Measurements from ENCODE around the gene CDC42BPG. TPM values are rescaled to one million over a fixed set of nuclear protein-coding genes. Genes with fewer than 3 reads are reported as not detected.

CDC42BPG gene
- total RNA-seq, 1 experiment from 2014 or later = 24.9 TPM

- H3K4me2 ChIP-seq (ENCODE audit: insufficient read depth, insufficient read length, low read length) = no peak overlapping the region
- no peak overlapping the region for H3K4ac ChIP-seq (ENCODE audit: low read depth, low read length)
- WGBS (ENCODE audit: extremely low coverage, insufficient read length, low lambda C conversion rate) = no CpG with 5 or more reads among the region's 9 CpGs
- Mint-ChIP-seq H3K27ac (peak overlapping the region in 1 of 3 experiments; percentile 69; a peak in 3 of 7 replicates), H3K9me3 (no peaks in the 10 kb centered on the region), H3K4me3 (no peak overlapping the region; a peak in 1 of 5 replicates), H3K4me1 (peaks cover 17 to 20% of the 10 kb centered on the region in 2 experiments), H3K36me3 (ENCODE audit: insufficient read depth in 1 of 3, low read depth in 3 of 3) (peaks cover 6 to 38% (median 27%) of the 10 kb centered on the region in 3 experiments; a peak in 6 of 7 replicates), H3K27me3 (ENCODE audit: low read depth) (no peaks in the 10 kb centered on the region)
- no peak overlapping the region for H2BK5ac ChIP-seq (ENCODE audit: insufficient read length, low read length)
- no peak overlapping the region for H3K18ac ChIP-seq (ENCODE audit: insufficient read length, low read depth, low read length)
- H3K27me3 ChIP-seq (ENCODE audit: insufficient read depth, low read length) = no peaks in the 10 kb centered on the region
- peak; percentile 20 for DNase-seq
- H3K79me1 ChIP-seq (ENCODE audit: insufficient read depth, low read depth, low read length, poor library complexity, severe bottlenecking) = no peaks in the 10 kb centered on the region
- H3K23me2 ChIP-seq (ENCODE audit: insufficient read length, low read depth, low read length, poor library complexity, severe bottlenecking) = peaks cover 19% of the 10 kb centered on the region
- H3K14ac ChIP-seq (ENCODE audit: insufficient read depth, low read length) = no peak overlapping the region
- no peak overlapping the region for H3K27ac ChIP-seq (ENCODE audit: insufficient read length, low read depth, low read length)
- H3K56ac ChIP-seq (ENCODE audit: insufficient read length, low read depth, low read length) = no peak overlapping the region
- H4K8ac ChIP-seq (replicated peaks; ENCODE audit: insufficient read length, low read depth, low read length) = no peak overlapping the region
- no peak overlapping the region for H2AK5ac ChIP-seq (ENCODE audit: insufficient read length, low read length)
- H3K23ac ChIP-seq (ENCODE audit: insufficient read length, low read depth, low read length) = no peak overlapping the region
- no peak overlapping the region for H2BK20ac ChIP-seq (ENCODE audit: low read depth, low read length, poor library complexity, severe bottlenecking)
- no peak overlapping the region for H3T11ph ChIP-seq (ENCODE audit: low read length)
- H2AFZ ChIP-seq (ENCODE audit: low read length) = no peak overlapping the region
- no peak overlapping the region for H2BK120ac ChIP-seq (ENCODE audit: low read depth, low read length, poor library complexity, severe bottlenecking)
- H3K79me2 ChIP-seq (ENCODE audit: insufficient read depth, low read length) = no peaks in the 10 kb centered on the region
- H3K9ac ChIP-seq (ENCODE audit: extremely low read depth, insufficient read length, low read length) = no peak overlapping the region
- H4K5ac ChIP-seq (ENCODE audit: insufficient read length, low read depth, low read length) = no peak overlapping the region
- no peak overlapping the region for H2BK12ac ChIP-seq (ENCODE audit: insufficient read length, low read depth, low read length)
- H3K4me1 ChIP-seq (ENCODE audit: insufficient read depth, low read length) = no peaks in the 10 kb centered on the region
- no peak overlapping the region for H2BK15ac ChIP-seq (ENCODE audit: low read depth, low read length)
- H4K20me1 ChIP-seq (ENCODE audit: control insufficient read depth, insufficient read depth, insufficient read length) = no peaks in the 10 kb centered on the region
- no peak overlapping the region for H4K91ac ChIP-seq (ENCODE audit: insufficient read length, low read depth, low read length)
- TF ChIP-seq, protein P1, sequence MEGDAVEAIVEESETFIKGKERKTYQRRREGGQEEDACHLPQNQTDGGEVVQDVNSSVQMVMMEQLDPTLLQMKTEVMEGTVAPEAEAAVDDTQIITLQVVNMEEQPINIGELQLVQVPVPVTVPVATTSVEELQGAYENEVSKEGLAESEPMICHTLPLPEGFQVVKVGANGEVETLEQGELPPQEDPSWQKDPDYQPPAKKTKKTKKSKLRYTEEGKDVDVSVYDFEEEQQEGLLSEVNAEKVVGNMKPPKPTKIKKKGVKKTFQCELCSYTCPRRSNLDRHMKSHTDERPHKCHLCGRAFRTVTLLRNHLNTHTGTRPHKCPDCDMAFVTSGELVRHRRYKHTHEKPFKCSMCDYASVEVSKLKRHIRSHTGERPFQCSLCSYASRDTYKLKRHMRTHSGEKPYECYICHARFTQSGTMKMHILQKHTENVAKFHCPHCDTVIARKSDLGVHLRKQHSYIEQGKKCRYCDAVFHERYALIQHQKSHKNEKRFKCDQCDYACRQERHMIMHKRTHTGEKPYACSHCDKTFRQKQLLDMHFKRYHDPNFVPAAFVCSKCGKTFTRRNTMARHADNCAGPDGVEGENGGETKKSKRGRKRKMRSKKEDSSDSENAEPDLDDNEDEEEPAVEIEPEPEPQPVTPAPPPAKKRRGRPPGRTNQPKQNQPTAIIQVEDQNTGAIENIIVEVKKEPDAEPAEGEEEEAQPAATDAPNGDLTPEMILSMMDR (conservative IDR thresholded peaks at IDR 0.05) = no peak
- no peaks in the 10 kb centered on the region for H3K9me3 ChIP-seq (ENCODE audit: control insufficient read depth, low read depth, low read length)
These were observed 39.0 kb downstream of the CDC42BPG start for GRCh38 chr11:64805481-64805880.
